IPS-18c (cell line): ENCODE measurements around the gene TFAP2A.
A peak's percentile ranks its signal among the peaks of the same experiment; 100 is the strongest.

Source experiments
- H3K4me3 ChIP-seq: 2 replicates; pipeline ENCODE4 v1.7.0; 2013; ENCODE audit warnings: low read depth, mild to moderate bottlenecking, low read length, moderate library complexity; ENCODE audit not compliant: insufficient read depth
- H3K9me3 ChIP-seq: one replicate; pipeline ENCODE4 v1.6.1; 2013; ENCODE audit warnings: mild to moderate bottlenecking, low read length, moderate library complexity; ENCODE audit not compliant: control insufficient read depth, insufficient read depth

Gene TFAP2A

DNA sequence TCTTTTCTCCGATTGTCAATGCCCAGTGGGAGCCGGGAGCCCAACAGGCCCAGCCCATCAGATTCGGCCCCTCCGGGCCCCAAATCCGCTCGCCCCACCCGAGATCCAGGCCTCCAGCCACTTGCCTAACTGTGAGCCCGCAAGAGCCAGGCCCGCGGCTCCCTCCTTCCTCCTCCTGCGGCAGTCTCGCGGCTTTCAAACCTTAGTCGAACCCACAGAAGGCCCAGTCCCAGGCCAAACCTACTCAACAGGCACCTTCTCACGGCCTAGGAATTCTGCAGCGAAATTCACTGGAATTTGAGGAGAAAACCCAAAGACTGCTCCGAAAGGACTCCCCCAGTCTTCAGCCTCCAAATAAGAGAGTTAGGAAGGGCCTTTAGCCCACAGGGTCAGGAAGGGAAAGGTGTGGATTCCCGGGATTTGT is 2.8 kb upstream of the TFAP2A start:
- H3K4me3 ChIP-seq = peak overlapping the region; percentile 43; the same call in 1 of the 2 replicates

DNA sequence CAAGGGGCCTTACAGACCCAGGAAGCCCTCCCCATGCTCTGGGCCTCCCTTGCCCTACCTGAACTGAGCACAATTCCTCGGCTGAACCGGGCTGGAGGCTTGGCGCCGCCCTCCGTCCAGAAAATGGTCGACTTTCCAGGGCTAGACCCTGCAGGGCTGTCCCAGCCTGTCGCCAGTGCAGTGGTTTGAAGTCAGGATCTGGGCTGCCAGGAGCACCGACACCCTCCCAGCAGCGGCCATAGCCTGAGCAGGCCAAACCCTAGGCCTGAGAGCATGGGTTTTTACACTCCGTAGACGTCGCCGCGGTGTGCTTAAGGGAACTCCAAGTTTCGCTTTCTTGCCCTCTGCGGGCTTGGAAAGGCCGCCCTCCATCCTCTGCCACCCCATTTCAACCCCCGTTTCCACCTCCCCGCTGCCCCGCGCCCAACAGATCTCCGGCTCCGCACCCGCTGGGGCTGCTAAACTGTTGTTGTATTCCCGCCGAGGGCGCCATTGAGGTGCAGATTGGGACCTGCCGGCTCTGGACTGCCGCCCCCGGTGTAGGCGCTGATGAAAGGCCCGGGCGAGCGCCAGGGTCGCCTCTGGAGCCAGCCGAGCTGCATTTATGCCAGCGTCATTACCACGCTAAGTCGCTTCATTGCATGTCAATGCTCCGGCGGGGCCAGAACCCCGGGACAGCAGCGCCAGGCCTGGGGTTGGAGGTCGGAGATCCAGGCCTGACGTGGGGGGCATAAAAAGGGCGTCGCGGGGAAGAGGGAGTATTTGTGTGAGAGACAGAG is 2.2 kb upstream of the TFAP2A start:
- Histone ChIP-seq H3K4me3 (peak overlapping the region; percentile 43), H3K9me3 (no peaks in the 10 kb centered on the region)

More for the DNA sequence above, 2.8 kb upstream of the TFAP2A start:
- no peaks in the 10 kb centered on the region for H3K9me3 ChIP-seq

DNA sequence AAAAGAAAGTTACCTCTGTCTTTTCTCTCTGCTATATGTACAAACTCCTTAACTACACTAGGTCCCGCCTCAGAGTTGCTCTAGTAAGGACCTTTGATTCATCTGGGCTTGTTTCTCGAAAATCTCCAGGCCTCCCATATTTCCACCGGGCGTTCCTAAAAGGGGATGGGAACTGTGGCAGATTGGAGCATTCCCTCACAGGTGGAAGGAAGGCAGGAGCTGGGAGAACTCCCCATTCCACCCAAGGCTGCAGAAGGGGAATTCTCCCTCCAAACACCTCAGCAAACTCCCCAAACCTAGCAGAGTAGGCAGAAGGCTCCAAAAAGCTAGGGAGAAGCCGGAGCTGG is 1.6 kb upstream of the TFAP2A start:
- no peaks in the 10 kb centered on the region for H3K9me3 ChIP-seq
- H3K4me3 ChIP-seq = peak overlapping the region; percentile 43

DNA sequence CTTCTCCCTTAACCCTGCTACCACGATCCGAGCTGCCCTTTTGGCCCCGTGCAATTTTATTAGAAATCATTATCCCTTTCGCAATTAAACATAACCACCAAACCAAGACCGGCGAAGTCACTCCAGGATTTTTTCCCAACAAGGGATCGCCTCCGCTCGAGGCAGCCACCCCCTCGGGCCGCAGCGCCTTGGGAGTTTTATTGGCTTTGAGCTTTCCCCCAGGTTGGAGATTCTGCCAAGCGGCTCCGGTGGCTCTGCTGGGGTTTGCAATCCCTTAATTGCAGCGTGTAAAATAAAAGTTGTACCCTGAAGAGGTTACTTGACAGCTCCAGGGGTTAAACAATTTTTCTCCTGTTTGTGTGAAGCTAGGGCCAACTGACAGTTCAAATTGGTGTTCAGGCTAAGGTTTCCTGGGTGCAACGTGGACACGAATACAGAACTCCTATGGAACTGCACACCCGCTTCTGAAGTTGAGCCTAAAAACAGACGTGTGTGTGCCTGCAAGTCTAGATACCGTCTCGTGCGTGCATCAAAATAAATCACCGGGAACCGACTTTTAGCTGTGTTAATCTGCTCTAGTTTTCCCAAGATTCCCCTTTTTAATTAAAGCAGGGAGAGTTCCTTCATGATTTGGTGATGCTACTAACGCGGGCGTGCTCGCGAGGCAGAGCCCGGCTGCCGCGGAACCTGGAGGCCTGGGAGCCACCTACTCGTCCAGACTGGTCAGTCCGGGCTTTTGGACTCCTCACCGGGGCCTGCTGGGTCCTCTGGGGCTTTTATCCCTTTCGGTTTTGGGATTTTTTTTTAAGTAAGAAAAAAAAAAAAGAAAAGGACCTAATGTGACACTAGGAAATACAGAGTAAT is 975 bp upstream of the TFAP2A start:
- Histone ChIP-seq H3K4me3 (peak overlapping the region; percentile 42; the same call in 1 of the 2 replicates), H3K9me3 (no peaks in the 10 kb centered on the region)

DNA sequence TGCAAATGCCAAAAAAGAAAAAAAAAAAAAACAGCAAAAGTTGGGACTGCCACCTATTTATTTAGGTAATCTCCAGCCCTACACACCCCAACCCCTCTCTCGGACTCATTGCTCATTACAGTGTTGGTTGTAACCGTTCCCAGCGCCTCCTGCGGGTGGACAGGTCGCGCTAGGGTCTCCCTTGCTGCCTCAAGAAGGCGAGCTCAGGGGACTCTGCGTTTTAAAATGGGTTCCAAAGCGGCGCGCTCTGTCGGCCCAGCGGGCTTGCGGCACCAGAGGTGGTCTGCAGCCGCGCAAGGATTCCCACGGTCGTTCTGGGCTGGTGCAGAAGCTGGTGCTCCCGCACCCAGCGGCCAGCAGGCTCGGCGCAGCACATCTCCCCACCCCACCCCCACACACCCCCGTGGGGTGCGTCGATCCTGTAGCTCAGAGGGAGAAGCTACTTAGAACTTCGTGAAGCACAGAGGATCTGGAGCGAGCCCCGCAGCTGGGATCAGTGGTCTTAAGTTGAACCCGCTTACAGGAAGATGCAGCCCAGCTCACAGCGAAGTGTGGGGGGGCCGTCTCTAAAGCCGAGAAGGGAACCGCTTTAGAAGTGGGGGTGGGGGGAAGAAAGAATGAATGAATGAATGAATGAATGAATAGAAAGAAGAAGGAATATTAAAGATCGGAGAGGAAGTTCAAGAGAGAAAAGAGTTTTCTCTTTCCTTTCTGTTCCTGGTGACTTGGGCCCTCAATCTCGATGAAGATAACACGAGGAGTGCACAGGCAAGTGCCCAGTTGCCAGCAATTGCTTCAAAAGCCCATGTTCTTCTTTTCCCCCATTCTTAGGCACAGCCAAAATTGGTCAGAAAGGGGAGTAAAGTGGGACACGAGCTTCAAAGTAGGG is 780 bp downstream of the TFAP2A start:
- H3K4me3 ChIP-seq = peak overlapping the region; percentile 71; the same call in 1 of the 2 replicates
- no peaks in the 10 kb centered on the region for H3K9me3 ChIP-seq

DNA sequence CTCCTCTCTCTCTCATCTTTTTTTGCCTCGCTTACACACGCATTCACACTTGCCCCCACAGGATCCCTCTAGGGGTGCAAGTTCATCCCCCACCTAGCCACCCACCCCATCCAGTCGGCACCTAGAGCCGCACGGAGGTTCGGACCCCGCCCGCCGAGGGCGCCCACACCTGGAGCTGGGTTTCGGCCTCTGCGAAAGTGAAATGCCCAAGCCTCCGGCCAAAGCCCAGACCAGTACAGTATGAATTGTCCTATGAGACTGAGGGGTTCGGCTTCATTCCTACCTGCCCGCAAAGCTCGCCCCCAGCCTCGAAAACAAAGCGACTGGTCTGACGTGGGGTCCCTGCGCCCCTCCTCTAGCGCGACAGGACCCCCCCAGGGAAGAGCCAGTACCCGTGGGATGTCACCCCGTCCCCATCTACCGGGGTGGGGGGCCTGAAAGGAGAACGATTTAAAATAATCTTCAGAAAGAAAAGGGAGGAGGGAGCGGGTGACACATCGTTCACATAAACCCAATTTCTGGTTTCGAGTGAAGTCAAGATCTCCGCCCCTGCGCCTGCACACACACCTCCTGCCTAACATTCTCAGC is 1.5 kb downstream of the TFAP2A start:
- H3K4me3 ChIP-seq = peak overlapping the region; percentile 71
- no peaks in the 10 kb centered on the region for H3K9me3 ChIP-seq

DNA sequence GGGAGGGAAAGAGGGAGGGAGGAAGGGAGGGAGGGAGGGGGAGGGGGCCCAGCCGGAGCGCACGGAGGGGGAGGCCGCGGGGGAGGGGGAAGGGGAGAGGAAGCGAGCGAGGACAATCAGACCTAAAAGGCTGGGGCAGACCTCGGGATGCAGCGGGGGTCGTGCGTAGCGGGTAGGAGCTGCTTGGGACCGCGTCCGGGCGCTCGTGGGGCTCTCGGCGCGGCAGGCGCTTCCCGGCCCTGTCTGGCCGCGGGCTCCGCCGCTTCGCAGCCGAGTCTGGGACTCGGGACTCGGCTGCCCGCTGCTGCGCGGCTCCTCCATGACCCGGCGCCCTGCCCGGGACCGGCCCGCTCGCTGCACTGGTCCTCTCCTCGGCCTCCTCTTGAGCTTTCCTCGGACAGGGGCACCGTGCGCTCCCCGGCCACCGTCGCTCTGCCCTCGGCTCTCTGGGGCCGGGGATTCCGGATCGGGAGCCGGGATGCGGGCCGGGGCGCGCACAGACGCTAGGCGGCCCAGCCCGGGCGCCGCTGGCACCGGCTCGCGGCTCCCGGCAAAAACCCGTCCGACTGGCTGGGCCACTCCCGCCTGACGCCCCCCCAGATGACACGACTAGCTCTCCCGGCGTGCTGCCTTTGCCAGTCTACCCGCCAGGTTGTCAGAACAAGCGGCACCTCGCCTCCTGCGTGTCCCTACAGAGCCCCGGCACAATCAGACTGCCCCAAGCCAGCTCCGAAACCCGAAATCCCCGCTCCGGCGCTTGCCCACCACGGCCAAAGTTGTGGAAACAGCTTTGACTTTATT is 2.2 kb downstream of the TFAP2A start:
- Histone ChIP-seq H3K9me3 (no peaks in the 10 kb centered on the region), H3K4me3 (peak overlapping the region; percentile 71)

DNA sequence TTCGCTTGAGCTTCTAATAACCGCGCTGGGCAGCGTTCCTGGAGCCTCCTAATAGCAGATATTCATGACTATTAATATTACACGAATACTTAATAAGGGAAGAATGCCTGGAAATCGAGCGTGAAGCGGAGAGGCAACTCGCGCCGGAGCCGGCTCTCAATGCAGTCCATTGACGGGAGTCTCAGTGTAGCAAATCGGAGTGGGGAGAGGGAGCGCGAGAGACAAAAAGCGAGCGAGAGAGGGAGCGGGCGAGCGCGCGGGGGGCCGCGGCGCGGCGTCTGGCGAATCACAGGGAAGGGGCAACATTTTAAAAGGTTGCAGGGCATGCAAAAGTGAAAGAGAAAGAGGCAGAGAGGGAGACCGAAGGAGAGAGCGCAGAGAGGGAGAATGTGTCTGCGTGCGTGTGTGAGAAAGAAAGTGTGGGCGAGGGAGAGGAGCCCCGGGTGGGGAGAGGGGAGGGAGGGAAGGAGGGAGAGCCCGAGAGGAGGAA is 2.9 kb downstream of the TFAP2A start:
- Histone ChIP-seq H3K9me3 (no peaks in the 10 kb centered on the region), H3K4me3 (peak overlapping the region; percentile 64)

DNA sequence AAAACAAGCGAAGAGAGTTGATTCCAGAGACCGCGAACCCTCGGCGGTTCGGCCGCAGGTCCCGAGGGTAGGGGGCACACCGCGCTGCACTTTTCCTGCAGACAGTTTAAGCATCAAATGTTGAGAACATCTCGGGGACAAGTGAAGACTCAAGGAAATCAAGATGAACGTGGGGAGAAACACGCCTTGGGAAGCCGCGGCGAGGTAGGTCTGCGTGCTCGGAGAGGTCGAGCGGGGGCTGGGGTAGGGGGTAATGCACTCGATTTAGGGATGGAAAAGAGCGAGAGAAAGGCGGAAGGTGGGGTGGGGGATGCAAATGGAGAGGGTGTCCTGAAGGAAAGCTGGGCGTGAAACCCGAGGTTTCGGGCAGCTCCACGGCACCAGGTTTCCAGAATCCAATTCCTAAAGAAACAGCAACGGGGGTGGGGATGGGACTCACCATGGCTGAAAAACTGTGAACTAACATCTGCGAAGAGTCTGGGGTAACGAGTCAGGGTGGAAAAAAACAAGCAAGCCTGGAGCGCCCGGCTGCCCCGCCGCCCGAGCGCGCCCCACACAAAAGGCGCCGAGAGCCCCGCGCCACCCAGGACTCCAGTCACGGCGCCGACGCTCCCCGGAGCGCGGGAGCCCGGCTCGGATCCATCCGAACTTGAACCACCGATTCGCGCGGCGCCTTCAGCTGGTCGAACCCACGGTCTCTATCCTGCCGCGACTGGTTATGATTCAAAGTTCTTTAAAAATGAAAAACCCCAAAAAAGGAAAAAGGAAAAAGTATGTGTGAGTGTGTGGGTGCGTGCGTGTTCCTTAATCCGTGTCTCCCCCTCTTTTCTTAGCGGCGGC is 3.5 kb downstream of the TFAP2A start:
- Histone ChIP-seq H3K4me3 (peak overlapping the region; percentile 64), H3K9me3 (no peaks in the 10 kb centered on the region)

DNA sequence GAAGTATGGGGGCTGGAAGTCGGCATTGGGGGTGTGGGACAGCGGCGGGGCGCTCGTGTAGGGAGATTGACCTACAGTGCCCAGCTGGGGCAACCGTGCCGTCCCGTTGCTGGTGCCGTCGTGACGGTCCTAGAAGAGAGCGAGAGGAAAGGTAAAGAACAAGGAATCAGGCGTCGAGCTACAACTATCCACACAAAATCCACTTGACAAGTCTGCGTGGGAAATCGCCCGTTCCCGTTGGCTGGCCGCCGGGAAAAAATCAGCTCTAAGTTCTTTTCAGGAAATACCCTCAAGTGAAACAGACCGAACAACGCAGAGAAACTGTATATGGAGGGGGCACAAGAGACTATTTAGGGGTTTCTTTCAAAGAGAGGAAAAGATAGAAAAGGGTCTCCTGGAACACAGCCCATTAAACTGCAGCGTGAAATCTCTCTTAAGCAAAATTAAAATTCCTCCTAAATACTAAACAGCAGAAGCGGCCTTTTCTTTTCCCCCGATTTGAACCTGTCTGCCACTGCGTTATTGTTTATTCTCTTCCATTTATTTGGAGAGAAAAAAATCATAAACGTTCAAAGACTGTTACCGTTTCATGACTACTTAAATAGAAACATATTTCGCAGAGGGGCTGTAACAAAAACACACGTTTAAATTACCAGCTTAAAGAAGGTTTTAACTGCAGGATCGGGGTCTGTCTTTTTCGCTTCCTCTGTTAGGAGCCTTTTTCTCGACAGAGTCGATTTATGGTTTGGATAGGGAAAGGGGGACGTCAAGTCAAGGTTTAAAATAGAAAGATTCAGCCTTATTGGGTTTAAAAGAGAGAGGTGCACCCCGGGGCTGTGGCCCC is 4.4 kb downstream of the TFAP2A start:
- H3K4me3 ChIP-seq = peak overlapping the region; percentile 25; the same call in 1 of the 2 replicates
- H3K9me3 ChIP-seq = no peaks in the 10 kb centered on the region

DNA sequence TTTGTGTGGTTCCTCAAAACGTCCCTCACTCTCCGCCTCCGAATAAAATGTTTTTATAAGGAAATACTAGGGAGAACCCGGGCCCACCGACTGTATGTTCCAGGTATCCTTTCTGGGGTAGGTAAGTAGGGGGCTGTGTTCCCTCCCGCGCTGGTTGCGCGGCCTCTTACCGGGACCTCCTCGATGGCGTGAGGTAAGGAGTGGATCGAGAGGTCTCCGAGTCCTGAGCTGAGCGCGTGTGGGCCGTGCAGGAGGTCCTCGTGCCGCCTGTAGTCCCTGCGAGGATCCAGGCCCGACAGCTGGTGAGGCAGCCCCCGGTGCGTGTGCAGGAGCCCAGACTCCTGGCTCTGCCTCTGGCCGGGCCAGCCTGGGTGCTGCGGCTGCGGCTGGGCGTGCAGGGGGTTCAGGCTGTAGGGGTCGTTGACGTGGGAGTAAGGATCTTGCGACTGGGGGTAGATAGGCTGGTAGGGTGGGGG is 5.1 kb downstream of the TFAP2A start:
- H3K4me3 ChIP-seq = peak overlapping the region; percentile 28; the same call in 1 of the 2 replicates
- H3K9me3 ChIP-seq = no peaks in the 10 kb centered on the region

DNA sequence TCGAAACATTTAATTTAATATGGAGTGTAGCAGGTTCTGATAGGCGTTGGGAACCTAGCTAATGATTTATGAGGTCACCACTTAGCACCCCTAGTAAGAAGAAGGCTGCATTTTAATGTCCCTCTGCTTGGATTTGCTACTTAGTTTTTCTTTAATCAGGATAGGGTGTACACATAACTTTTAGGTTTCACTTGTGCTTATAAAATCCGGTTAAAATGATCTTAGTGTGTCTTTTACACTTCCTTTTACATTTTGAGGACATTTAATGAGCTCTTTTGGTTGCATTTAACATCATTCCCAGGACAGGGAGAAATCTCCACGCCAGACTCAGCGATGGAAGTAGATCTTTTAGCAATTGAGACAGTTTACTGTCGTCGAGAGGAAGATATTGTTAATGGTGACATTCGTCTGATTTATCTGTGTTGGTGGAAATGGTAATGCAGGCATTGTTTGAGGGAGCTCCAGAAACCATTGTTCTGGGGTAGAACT is 5.6 kb downstream of the TFAP2A start:
- H3K9me3 ChIP-seq = no peaks in the 10 kb centered on the region
- H3K4me3 ChIP-seq = peak overlapping the region; percentile 28; the same call in 1 of the 2 replicates

DNA sequence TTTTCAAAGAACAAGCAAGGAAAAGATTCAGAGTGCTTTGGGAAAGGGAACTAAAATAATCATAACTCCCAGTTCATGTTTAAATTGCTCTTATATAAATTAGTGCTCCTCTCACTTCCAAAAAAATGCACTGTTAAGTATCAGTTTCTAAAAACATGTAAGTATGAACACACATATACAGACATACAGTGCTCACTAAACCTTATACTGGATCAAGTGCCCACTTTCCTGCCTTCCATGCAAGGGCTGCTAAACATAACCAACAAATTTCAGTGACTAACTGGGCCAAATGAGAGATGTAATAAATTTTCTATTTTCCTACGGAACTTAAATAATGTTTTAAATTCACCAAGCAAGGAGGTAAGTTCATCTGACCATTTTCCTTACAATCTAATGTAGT is 6.4 kb downstream of the TFAP2A start:
- Histone ChIP-seq H3K4me3 (no peak overlapping the region), H3K9me3 (no peaks in the 10 kb centered on the region)

DNA sequence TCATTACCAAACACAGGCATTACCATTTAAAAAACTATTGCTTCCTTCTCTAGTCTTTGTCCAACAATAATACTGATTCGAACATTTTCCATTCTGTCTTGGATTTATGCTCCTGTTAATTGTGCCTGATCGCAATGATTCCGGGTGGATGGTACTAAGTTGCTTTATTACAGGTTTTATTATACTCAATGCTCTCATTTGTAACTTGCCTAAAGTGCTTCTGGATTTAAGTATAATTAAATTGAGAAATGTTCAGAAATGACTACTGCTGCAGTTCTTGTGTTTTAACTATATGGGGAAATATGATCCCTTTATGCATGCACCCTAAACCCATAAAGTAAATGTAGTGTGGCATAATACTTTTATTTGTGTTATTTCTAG is 7.2 kb downstream of the TFAP2A start:
- Histone ChIP-seq H3K4me3 (no peak overlapping the region), H3K9me3 (no peaks in the 10 kb centered on the region)
